NCI-H1105 (cell line): Measurements from ENCODE around the gene TET2.

Source experiments
- DNase-seq: peaks from one replicate; lab custom pipeline; 2025; lab: John Stamatoyannopoulos, UW

Gene TET2

GRCh38 chr4:105146276-105147015 lies at the start of gene TET2:
TSS of gene TET2 (plus strand) at chr4:105146876. CDS start at chr4:105233943, 87,067 bp downstream.
- DNase-seq, result peak; percentile 41

- DNase-seq, result no peak
Observed at GRCh38 chr4:105102016-105102415, 44.7 kb upstream of the TET2 start.

- no peak for DNase-seq
Observed at GRCh38 chr4:105106426-105106825, 40.2 kb upstream of the TET2 start.

- no peak for DNase-seq
Observed at GRCh38 chr4:105107095-105107856, 39.4 kb upstream of the TET2 start.

- no peak for DNase-seq
Observed at GRCh38 chr4:105108971-105109370, 37.7 kb upstream of the TET2 start.

- no peak for DNase-seq
Observed at GRCh38 chr4:105112274-105112673, 34.4 kb upstream of the TET2 start.

GRCh38 chr4:105113800-105114199 lies 32.9 kb upstream of the TET2 start:
- no peak for DNase-seq

- DNase-seq, result no peak
Observed at GRCh38 chr4:105116616-105117319, 29.9 kb upstream of the TET2 start.

GRCh38 chr4:105119356-105119755 lies 27.3 kb upstream of the TET2 start:
- DNase-seq, result no peak

- DNase-seq, result no peak
Observed at GRCh38 chr4:105120626-105121025, 26.1 kb upstream of the TET2 start.

GRCh38 chr4:105122350-105122749 lies 24.3 kb upstream of the TET2 start:
- DNase-seq, result no peak

- DNase-seq, result no peak
Observed at GRCh38 chr4:105126311-105127169, 20.1 kb upstream of the TET2 start.

GRCh38 chr4:105127170-105127445 lies 19.6 kb upstream of the TET2 start:
- DNase-seq, result no peak

- no peak for DNase-seq
Observed at GRCh38 chr4:105128208-105128607, 18.5 kb upstream of the TET2 start.

GRCh38 chr4:105129286-105130040 lies 17.2 kb upstream of the TET2 start:
- DNase-seq, result no peak

GRCh38 chr4:105130945-105131344 lies 15.7 kb upstream of the TET2 start:
- DNase-seq, result no peak

- DNase-seq, result no peak
Observed at GRCh38 chr4:105133976-105134375, 12.7 kb upstream of the TET2 start.

- no peak for DNase-seq
Observed at GRCh38 chr4:105135785-105136184, 10.9 kb upstream of the TET2 start.

GRCh38 chr4:105137121-105137875 lies 9.4 kb upstream of the TET2 start:
- no peak for DNase-seq

- no peak for DNase-seq
Observed at GRCh38 chr4:105139646-105140045, 7.0 kb upstream of the TET2 start.
